Stimulated activated CD4-positive, alpha-beta T cell treated with anti-CD3 and anti-CD28 coated beads, Interleukin-15, amount 100 ng/mL, for 24 hours (primary cell): ENCODE results near the gene PGM1.

Source experiments
- DNase-seq: peaks from one replicate; pipeline ENCODE4 v3.0.0-alpha.2; 2020

Gene PGM1

DNA sequence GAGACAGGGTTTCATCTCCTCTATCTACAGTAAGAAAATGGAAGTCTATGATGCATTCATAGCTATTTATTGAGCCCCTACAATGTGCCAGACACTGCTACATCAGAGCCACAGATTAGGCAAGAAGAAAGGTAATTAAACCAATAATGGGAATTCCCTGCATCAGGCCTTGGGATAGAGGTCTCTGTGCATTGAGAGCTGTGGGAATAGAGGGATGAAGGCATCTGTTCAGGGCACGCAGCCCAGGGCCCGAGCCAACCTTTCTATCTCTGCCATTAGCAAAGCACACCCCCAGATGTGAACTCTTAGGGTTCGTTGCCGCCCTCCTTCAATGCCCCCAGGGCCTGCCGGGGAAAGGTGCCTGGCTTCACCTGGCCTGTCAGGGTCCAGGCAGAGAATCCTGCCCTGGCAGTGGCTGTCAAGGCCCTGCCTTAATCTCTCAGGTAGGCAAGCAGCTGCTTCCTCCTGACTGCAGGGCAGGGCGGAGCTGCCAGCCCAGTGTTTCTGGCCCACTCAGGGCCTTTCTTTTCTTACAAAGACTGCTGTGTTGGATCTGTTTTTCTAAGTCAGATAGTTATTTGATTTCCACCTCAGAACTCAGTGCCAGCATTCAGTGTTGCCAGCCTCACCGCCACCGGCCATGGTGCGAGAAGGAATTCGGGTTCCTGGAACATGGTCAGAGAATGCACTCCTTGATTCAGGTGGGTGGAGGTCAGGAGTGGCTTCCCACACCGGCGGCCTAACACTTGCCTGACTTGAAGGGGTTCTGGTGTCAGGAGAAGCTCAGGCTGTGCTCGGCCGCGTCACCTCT is 76.1 kb downstream of the PGM1 start:
- no peak for DNase-seq

DNA sequence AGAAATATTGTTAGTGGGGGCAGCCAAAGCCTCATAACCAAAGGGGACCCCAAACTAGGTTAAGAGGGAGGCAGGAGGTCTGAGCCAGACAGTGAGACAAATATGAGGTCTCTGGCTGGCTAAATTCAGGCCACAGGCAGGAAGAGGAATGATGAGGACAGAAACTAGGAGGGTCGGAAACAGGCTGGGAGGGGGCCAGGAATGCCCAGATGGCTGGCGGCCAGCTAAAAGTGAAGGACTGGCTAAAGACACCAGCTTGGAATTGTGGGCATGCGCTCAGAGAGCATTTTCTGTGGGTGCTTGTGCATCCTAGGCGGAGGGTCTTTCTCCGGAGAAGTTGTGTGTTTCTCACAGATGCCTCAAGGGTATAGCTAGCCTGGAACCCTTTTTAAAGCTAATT is 77.0 kb downstream of the PGM1 start:
- DNase-seq: no peak

DNA sequence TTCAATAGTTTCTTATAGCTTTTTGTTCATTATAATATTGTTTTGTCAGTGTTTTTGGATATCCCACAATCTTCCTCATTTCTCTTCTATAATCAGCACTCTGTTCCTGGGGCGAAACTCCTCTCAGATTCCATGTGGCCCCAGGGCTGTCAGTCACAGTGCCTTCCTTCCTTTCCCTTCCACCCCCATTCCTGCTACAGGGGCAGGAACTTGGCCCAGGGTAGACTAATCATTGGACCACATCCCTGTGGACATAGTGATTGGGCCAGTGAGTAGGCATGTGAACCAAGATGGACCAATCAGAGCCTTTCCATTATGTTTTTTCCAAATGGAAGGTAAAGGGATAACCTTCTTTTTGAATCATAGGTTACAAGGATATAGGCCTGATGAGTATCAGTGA is 78.3 kb downstream of the PGM1 start:
- DNase-seq: no peak

DNA sequence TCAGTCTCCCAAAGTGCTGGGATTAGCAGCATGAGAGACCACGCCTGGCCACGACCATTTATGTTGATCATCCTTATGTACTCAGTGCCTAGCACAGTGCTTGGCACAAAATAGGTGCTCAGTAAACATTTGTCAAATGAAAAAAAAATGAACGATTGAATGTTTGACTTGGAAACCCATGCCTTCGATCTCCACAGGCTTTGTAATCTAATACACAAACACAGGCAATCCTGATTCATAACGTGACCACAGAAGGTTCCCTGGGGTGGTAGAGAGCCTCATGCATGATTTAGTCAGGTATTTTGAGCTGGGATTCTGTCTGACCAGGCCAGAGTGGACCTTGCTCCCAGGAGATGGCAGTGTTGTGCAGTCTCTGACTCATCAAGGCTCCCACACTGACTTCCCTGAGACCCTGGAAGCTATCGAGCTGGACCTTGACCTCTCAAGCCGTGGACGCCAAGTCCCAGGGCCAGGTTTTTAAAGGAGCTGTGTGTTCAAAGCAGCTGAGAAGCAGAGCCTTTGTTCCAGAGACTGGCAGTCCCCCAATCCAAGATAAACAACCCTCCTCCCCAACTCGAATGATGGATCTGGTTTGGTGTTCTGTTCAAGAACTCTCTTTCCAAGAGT is 81.1 kb downstream of the PGM1 start:
- DNase-seq: peak; percentile 14

DNA sequence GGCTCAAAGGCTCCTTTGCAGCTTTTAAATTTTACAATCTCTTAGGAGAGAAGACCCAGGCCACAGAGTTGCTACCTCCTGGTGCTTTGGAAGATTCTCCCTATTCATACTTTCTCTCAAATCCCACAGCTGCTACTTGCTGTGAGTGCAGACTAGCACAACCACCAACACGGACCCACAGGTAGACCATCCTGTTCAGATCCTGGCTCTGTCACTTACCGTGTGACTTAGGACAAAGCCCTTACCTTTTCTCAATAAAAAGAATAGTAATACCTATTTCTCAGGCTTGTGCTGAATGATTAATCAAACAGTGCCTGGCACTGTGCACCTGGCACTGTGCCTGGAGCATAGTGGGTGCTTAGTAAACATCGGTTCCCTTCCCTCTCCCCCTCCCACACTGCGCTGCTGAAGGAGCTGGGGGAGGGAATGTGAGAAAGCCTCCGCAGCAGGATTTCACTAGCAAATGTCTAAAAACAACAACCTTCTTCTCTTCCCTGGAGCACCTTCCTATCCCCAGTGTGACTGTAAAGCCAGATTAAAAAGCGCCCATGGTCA is 81.7 kb downstream of the PGM1 start:
- no peak for DNase-seq

DNA sequence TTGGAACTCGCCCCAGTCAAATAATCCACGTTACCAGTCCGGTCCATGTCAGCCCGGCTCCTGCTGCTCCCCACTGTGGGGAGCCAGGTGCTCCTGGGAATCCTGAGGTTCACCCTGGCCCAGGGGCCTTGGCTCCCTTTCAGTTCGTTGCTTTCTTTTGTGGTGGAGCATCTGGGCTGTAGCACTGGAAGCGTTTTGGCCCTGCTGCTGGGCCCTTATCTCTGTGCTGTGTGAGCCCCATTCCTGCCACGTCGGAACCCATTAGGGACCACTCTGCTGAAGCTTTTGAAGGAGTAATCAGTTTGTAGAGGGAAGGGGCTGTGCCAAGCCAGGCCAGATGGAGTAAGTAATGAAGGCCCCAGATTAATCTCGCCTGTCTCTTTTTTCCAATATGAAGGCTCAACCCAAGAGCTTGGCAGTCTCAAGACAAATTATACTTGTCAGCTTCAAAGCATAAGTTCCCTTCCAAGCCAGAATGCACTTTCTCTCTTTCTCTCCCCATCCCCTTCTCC is 82.3 kb downstream of the PGM1 start:
- DNase-seq: no peak

DNA sequence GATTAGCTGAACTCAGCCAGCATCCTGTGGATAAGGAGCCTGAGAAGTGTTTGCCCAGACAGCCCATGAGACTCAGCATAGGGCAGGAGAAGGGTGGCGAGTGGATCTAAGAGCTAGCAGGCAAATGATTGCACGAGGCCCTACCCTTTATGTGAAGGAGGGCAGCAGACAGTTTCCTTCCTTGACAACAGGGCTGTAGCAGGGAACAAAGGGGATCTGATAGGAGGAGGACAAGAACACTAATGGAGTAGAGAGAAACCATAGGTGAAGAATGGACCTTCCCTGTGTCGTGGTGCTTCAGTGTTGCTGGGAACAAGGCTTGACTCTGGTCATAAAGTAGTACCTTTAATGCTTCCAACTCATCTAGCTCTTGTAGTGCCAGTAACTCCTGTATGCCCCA is 84.3 kb downstream of the PGM1 start:
- DNase-seq: no peak

DNA sequence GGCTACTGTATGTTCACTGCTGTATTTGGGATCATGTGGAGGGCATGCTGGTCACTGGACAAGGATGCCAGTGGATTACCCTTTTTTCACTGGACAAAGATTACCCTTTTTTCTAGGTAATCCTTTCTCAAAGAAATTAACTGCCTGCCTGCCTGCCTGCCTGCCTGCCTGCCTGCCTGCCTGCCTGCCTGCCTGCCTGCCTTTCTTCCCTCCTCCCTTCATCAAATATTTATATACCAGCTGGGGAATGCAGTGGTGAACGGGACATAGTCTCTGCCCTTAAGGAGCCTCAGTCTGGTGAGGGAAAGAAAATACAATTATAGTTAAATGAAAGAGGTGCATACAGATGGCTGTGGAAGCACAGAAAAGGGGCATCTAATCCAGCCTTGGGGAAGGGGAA is 85.0 kb downstream of the PGM1 start:
- DNase-seq: no peak

DNA sequence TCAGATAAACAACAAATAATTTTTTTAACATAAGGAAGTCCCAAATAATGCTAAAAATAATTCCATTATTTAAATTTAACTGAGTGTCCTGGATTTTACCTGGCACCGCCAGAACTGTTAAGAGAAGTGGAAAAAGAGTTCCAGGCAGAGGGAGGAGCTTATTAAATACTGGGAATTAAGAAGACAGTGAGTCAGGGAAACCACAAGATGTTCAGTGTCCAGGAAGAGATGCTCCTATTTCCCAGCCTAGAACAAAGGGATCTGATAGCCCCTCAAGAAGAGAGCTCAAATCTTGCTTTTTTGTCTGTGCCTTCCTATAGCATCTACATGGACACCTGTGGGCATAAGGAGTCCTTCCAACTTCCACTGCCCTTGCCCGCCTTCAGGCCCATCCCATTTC is 85.9 kb downstream of the PGM1 start:
- no peak for DNase-seq

DNA sequence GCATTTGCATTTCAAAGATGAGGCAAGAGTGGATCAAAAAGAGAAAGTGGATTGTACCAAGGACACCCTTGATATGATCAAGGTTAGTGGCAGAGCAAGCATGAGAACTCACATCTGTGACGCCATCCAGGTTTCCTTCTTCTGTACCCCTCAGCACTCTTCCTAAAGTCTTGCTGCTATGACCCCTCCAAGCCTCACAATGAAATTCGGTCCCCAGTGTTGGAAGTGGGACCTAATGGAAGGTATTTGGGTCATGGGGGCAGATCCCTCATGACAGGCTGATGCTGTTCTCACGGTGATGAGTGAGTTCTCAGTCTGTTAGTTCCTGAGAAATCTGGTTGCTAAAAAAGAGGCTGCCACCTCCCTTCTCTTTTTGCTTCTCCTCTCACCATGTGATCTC is 86.4 kb downstream of the PGM1 start:
- no peak for DNase-seq

DNA sequence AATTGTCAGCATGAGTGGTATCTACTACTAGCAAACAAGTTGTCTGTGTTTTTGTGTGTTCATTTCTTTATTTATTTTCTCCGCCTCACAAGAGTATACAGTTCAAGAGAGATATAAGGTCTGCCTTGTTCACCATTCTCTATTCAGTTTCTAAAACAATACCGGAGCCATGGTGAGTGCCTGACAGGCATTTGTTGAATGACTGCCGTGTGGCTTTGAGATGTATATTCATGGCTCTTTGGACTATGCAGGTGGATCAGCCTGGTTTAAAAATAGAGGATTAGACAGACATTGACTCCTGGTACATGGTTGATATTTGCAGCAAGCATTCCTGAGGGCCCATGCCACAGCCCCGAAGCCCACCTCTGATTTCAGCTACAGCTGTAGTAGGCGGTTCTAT is 89.7 kb downstream of the PGM1 start:
- no peak for DNase-seq

DNA sequence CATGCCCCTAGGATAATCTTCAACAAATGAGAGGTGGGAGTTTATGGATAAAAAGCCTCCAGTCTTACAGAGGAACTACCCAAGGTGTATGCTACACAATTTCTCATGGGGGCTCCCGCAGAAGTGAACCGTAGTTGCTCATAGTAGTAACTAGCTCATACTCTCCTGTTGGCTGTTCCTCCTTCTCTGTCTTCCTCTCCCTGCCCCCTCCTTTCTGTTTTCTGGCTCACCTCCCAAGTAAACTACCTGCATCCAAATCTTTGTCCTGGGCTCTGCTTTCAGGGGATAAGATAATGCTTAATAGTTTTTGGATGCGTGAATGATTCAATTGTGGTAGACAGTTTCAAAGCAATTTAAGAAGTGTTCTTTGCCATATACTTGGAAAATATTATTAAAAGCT is 90.5 kb downstream of the PGM1 start:
- DNase-seq: no peak

DNA sequence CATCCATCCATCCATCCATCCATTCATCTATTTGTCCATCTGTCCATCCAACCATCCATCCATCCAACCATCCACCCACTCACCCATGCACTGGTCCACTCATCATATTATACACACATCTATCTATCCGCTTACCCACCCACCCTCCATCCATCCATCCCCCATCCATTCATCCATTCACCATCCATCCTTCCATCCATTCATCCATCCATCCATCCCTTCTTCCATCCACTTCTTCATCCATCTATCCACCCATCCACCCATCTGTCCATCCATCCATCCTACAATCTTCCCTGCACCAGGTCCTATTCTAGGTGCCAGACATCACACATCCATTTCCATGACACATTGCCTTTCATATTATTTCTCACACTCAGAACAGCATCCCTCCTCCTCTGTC is 93.5 kb downstream of the PGM1 start:
- no peak for DNase-seq

DNA sequence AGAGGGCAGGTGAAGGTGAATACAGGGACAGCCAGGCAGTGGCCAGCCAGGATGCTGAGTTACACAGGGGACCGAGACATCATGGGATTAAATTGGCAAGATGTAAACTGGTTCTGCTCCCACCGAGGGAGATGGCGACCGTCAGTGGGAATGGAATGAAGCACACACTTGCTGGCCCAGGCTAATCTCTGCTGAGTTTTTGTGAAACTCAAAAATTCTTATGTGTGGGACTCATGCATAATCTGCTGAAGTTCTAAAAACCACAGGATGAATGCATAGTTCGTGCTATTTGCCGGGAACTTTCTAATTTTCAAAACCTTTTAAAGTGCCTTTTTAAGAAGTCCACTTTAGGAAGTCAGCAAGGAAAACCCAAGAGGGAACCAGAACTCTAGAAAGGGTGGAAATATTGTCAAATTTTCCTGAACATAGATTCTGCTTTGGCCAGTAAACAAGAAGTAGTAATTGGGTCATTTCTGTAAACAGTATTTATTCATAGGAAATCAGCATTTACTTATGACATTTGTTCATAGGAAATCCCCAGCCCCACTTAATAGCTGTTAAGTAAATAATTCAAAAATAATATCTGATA is 95.2 kb downstream of the PGM1 start:
- no peak for DNase-seq

DNA sequence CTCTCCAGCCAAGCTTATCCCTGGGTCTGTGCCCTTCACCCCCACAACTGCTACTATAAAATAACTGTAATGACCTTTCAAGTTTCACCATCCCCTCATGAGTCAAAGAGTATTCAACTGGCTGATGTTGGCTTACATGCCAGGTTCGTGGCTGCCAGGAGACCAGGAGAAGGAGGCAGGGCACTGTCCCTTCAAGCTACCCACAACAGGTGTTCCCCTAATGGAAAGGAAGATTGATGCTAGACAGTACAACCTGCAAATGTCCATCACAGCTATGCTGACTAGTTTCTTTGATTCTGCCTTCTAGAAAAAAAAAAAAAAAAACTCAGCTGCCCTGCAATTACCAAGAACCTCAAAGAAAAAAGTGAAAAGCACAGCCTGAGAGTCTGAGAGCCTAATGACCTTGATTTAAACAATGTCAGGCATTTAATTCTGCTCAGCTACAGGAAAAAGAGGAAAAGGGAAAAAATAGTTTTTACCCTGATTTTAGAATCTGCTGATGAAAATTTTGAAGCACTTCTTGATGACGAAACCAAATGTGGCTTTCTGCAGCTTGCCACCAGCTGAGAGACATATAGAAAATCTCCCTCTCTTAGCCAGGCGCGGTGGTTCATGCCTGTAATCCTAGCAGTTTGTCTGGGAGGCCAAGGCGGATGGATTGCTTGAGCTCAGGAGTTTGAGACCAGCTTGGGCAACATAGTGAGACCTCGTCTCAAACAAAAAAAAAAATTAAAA is 97.9 kb downstream of the PGM1 start:
- no peak for DNase-seq

DNA sequence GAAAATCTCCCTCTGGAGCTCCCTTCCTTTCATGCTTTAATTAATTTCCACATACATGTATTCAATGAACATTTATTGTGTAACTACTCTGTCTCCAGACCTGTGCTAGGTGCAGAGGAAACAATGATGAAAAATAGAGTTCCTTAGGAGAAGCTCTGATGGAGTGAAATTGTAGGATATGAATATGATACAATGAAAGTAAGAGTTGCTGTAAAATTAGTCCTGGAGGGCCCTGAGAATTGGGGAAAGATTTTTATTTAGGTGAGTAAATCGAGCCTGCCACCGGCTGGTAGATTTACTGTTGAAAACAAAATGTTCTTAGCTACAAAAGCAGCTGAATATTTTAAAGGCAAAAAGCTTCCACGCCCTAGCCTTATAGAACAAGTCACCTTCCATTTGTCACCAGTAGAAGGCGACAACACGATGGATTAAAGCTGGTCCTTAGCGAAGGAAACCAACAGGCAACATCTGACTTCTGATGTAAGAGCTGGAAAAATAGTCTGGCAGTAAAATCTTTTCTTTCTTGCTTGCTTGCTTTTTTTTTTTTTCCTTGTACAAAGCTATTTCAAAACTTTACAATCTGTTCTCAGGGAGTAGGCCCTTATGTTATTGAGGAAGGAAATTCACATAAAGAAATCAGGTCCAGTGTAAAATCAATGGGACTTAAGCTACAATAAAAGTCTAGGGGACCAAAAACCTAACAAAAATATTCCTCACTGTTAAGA is 98.7 kb downstream of the PGM1 start:
- DNase-seq: peak; percentile 27

DNA sequence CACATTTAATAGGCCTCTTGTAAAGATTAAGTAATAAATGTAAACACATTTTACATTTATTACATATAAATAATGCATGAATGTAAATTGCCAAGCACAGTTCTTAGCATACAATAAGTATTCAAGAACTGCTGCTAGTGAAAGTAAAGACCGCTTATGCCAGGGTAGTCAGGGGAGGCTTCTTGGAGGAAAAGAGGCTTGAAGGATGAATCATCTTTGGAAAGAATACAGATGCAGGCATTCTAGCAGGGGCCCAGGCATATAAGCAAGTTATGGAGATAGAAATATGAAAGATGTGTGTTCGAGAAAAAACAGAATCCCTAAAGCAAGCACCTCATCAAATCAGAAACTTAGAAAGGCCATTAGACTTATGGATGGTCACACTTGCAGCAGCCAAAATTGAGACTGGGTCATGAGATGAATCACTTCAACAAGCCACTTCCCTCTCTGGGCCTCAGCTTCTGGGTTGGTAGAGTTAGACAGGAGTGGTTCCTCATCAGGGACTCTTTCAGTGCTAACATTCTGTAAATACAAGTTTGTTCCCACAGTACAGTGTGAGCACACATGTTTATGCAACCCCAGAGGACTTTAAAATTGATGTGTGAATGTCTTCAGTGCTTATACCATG is 100.8 kb downstream of the PGM1 start:
- no peak for DNase-seq

DNA sequence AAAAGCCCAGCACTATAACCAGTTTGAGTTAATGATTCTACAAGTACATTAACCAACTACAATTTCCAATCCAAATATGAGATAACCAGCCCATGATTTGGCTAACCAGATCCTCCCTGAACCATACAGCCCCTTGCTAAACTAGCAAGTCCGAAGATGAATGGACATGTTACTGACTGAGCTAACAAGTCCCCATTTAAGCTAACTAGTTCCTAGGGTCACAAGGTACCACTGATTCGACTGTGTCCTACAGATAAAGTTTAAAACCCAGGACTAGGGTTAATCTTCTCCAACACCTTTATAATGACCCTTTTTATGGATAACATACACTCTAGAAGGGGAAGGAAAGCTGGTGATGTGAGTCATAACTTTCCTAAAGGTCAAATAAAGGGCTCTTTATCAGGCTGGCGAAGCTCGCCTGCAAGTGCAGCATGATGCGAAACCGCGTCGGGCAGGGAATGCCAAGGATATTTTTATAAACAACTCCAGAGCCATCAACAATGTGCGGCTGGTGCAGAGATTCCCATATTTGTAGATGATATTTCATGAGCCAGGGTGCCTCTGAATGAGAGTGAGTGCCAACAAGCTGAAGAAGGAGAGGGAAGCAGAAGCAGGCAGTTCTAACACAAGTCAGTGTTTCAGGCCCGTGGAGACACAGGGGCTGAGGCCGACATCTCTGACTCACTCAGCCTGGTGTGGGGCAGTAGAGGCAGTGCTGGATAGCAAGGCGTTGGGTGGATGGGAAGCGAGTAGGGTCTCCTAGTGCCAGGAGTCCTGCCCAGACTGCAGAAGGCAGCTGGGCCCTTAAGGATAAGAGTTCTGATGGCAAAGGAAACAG is 105.0 kb downstream of the PGM1 start:
- no peak for DNase-seq

DNA sequence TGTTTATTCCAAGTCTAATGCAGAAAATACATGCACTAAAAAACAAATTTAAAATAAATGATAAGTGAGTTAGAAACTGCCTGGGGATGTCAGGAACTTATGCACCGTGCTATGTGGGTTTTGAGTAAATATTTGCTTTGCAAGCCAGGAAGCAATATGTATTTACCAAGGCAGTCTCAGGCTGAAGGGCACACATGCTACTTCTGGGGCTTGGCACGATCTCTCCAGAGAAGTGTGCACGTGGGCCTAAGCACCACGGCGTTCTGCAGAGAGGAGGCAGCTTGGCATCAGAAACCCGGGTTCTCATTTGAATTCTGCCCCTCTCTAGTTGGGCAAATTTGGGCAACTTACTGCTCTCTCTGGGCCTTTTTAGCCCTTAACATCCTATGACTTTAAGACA is 108.0 kb downstream of the PGM1 start:
- no peak for DNase-seq

DNA sequence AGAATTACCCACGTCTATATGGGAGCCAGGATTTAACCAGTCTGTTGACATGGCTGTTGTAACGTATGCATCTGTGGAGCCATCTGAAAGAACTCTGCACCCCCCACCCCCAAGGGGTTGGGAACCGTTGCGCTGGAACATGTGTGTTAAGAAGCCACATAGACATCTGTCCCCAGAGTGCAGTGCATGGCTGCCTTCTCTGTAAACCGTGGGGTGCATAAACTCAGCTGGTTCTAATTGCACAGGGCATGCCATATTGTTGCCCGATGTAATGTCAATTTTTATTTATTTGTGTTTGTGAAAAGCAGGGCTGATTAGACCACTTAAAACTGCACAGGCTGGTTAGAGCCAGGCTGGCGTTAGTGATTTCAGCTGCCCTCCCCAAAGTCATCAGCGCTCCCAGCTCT is 110.5 kb downstream of the PGM1 start:
- DNase-seq: no peak

DNA sequence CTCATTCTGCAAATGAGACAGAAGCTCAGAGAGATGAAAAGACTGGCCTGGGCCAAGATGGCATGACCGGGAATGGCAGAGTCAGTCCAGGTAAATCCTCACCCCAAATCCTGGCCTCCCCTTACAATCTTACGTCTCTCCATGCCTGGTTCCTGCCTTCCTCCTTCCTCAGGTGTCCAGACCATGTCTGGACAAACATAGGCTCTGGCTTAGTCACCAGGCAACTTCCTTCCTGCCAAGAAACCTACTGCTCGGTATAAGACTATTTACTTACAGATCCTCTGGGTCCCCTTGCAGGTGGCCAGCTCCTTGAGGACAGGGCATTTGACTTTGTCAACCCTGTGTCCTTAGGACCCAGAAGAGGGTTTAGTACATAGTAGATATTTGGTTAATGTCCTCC is 111.2 kb downstream of the PGM1 start:
- no peak for DNase-seq
